NCI-H2081 (cell line): Measurements from ENCODE around the gene PVALEF.

ENCODE experiments used
- DNase-seq, 2 experiments: peaks; one replicate each; lab custom pipeline; 2025; lab: John Stamatoyannopoulos, UW

The PVALEF gene

GRCh38 chr17:81182596-81182995, 17.3 kb downstream of the PVALEF start:
- DNase-seq, result no peak

- no peak for DNase-seq
Observed at GRCh38 chr17:81183316-81183715, 18.0 kb downstream of the PVALEF start.

GRCh38 chr17:81183807-81184206, 18.5 kb downstream of the PVALEF start:
- no peak for DNase-seq

- DNase-seq, result no peak
Observed at GRCh38 chr17:81184555-81184954, 19.2 kb downstream of the PVALEF start.

- no peak for DNase-seq
Observed at GRCh38 chr17:81186203-81186602, 20.9 kb downstream of the PVALEF start.

- no peak for DNase-seq
Observed at GRCh38 chr17:81187120-81187519, 21.8 kb downstream of the PVALEF start.

- DNase-seq, result no peak
Observed at GRCh38 chr17:81187586-81188490, 22.5 kb downstream of the PVALEF start.

- no peak for DNase-seq
Observed at GRCh38 chr17:81188491-81188840, 23.2 kb downstream of the PVALEF start.

- DNase-seq, result no peak
Observed at GRCh38 chr17:81189016-81189415, 23.7 kb downstream of the PVALEF start.

- DNase-seq, result no peak
Observed at GRCh38 chr17:81189670-81190530, 24.6 kb downstream of the PVALEF start.

- DNase-seq, result no peak
Observed at GRCh38 chr17:81190591-81190990, 25.3 kb downstream of the PVALEF start.

GRCh38 chr17:81191116-81191515, 25.8 kb downstream of the PVALEF start:
- DNase-seq, result no peak

GRCh38 chr17:81191646-81192045, 26.3 kb downstream of the PVALEF start:
- DNase-seq, result no peak

GRCh38 chr17:81192386-81193050, 27.2 kb downstream of the PVALEF start:
- DNase-seq, result no peak

GRCh38 chr17:81193051-81193410, 27.7 kb downstream of the PVALEF start:
- no peak for DNase-seq

GRCh38 chr17:81193470-81194224, 28.3 kb downstream of the PVALEF start:
- no peak for DNase-seq

GRCh38 chr17:81194225-81194760, 29.0 kb downstream of the PVALEF start:
- no peak for DNase-seq

- DNase-seq, result no peak
Observed at GRCh38 chr17:81194941-81195901, 29.9 kb downstream of the PVALEF start.

GRCh38 chr17:81195941-81196495, 30.7 kb downstream of the PVALEF start:
- no peak for DNase-seq
